HG02885 (cell line): Measurements from ENCODE around the gene DAAM1.

Experiments
- ATAC-seq: cut with Tn5 transposase; IDR thresholded peaks from one replicate; pipeline ENCODE4 v1.9.1; 2021; ENCODE audit warnings: mild to moderate bottlenecking; ENCODE audit not compliant: unreplicated experiment, poor library complexity

DAAM1 gene

DNA sequence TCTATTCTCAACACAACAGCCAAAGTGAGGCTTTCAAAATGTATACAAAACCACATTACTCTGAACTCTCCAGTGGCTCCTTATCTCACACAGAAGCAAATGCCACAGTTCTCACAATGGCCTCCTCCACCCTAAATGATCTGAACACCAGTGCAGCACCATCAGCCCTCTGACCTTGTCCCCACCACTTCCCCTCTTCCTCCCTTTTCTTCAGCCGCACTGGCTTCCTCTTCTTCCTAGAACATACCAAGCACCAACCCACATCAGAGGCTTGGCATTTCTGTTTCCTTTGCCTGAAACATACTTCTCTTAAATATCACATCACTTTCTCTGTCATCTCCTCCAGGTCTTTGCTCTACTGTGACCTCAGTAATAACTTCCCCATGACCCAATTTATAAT is 210.4 kb downstream of the DAAM1 start:
- no peak for ATAC-seq

DNA sequence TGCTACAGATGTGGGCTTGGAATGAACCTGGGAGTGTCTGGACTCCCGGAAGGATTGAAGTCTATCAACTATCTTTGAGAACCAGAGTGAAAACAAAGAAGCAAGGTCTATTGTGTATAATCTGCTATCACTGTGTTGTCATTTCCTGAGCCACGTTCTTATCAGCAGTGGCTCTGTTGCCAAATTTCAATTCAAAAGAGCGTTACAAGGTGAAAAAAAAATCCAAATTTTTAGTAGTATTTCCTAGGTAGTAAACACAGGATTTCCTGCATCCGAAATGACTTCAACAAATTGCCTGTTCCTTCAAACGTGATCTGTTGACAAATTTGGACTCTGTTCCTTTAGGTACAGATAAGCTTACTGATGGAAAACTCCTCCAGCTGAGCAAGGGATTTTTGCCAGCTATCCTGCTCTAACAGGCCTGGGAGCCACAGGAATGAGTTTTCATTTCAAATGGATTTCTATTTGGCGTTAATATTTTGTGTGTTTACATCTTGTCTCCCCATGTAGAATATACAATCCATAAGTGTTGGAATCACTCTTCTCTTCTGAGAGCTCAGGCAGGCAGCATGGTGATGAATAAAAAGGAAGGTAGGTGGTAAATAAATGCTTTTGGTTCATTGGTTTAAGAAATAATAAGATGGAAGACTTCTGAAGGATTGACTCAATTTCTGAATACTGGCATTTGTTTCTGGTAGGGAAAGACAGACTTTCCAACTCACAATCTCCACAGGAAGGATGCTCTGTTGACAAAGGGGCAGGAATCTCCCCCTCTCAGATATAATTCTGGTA is 218.2 kb downstream of the DAAM1 start:
- no peak for ATAC-seq

DNA sequence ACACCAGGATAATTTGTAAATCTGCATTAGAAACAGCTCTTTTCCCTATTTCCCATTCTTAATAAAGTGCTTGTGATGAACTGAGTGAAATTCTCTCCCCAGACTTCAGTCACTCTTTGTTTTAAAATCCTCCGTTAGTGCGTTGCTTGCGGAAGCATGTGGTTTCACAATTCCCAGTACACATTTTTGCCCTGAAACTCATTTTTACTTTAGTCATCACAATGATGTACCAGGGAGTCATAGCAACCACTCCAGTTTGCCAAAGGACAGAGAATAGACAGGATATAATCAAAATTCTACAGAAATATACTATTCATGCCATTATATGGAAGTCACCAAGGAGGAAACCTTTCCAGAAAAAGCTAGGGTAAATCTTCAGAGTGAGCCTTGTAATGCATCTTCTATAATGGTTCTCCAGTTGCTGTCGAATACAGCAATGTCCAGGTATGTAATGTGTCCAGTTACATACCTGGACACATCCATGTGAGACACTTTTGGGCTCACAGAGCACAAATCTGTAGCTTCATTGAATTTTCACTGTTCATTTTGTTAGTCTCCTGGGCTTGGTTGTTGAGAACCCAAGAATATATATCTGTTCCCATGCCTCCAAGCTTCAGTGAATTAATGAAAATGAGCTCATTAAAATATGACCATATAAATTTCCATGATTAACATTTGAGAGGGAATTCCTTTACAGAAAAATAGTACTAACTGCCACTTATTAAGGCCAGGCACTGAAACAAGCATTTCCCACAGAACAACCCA is 219.0 kb downstream of the DAAM1 start:
- no peak for ATAC-seq

DNA sequence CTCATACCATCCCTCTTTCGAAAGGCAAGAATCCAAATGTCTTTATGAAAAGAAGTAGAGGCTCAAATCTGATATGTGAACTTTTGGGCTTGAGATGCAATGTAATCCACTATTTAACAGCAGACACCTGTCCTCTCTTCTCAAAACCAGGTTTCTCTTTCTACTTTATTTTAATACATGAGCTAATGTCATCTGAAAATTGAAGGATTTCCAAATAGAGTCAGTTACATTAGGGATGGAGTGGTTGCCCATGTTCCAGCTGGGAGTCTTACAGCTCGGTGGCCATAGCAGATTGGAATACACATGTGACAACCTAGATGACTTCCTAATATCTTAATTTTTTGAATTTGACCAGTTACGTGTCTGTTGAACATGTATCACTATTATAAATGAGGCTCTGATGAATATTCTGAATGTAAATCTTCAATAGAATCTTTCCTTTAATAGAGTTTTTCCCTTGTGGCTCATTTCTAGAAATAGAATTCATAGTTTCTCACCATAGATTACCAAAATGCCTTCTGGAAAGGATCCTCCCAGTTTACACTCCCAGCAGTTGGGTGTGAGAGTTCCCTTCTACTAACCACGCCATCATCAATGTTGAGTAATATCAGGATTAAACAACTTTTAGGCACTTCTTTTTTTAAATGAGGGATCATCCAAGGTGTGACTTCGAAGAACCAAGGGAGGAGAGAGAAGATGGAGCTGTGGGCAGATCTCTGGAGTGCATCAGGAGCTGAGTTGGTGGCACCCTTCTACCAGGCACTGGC is 227.6 kb downstream of the DAAM1 start:
- no peak for ATAC-seq

DNA sequence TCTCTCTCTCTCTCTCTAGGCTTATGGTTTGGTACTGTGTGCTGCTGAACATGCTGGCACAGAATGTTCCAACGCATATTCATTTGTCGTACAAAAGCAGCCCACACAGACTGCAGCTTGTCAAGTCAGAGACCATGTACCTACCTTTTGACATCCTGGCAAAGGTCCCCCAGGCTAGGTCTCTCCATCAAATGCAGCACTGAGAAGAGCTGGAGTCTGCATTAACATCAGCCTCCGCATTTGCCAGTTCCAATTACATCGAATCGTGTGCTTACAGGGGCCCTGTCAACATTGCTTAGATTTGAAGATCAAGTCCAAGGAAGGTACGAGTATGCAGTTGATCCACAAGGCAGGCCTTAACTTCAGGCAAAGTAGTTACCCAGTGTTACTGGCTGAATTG is 228.8 kb downstream of the DAAM1 start:
- ATAC-seq: no peak

DNA sequence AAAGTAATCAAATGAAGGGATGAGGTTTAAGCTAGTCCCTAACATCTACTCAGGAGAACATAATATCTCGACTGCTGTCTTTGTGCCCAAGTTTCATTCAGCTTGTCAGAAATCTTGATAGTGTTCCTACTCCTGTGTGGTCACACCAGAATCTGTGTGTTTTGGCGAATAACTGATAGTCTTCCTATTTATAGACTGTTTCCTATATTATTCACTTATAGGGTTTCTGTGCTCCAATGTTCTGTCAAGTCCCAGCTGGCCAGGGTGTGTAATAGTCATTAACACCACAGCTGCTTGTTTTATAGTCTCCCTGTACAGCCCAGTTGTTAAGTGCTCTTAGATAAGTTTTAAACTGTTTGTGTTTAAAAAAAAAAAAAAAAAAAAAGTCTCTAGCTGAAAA is 230.8 kb downstream of the DAAM1 start:
- ATAC-seq: no peak
